SK-N-SH (cell line): ENCODE results near the gene CD14.
"Not testable (repeated sequence)": the region's sequence is repeated elsewhere in the genome, so short reads cannot be mapped to it uniquely, and the experiment has no call there.

Experiments
- EP300 ChIP-seq, 2 experiments: IDR thresholded peaks; 2 replicates each; pipeline versions ENCODE4 v1.4.0 to v1.6.1; 2012; ENCODE audit warnings: borderline replicate concordance in 1 of 2, low read depth in 1 of 2, low read length in 1 of 2
- SIN3A ChIP-seq: IDR thresholded peaks from 2 replicates; pipeline ENCODE4 v1.6.1; 2012; ENCODE audit warnings: low read depth, mild to moderate bottlenecking, low read length, moderate library complexity, borderline replicate concordance
- SMC3 ChIP-seq: IDR thresholded peaks from 2 replicates; pipeline ENCODE4 v1.6.1; 2012; ENCODE audit warnings: low read depth, low read length, improper control_type of control experiment
- TF ChIP-seq, protein P1 (sequence below): fragments of 200-600 bp; sonication (generic); IDR thresholded peaks from 2 replicates; pipeline ENCODE4 v1.6.1; 2017; ENCODE audit warnings: antibody characterized with exemption, mild to moderate bottlenecking, moderate library complexity
- TF ChIP-seq, protein P2 (sequence below): IDR thresholded peaks from 2 replicates; pipeline ENCODE4 v1.6.1; 2012; ENCODE audit warnings: mild to moderate bottlenecking, low read depth, low read length, moderate library complexity

DNA sequence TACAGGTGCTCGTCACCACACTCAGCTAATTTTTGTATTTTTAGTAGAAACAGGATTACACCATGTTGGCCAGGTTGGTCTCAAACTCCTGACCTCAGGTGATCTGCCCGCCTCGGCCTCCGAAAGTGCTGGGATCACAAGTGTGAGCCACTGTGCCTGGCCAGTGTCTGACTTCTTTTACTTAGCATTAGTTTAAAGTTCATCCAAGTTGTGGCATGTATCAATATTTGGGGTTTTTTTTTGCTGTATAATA lies 29.6 kb downstream of the CD14 start:
- TF ChIP-seq SMC3; EP300 (IDR thresholded peaks at IDR 0.05; ENCODE audit: borderline replicate concordance in 1 of 2, low read depth in 1 of 2, low read length in 1 of 2); SIN3A: not testable (repeated sequence)
- TF ChIP-seq, protein P1, sequence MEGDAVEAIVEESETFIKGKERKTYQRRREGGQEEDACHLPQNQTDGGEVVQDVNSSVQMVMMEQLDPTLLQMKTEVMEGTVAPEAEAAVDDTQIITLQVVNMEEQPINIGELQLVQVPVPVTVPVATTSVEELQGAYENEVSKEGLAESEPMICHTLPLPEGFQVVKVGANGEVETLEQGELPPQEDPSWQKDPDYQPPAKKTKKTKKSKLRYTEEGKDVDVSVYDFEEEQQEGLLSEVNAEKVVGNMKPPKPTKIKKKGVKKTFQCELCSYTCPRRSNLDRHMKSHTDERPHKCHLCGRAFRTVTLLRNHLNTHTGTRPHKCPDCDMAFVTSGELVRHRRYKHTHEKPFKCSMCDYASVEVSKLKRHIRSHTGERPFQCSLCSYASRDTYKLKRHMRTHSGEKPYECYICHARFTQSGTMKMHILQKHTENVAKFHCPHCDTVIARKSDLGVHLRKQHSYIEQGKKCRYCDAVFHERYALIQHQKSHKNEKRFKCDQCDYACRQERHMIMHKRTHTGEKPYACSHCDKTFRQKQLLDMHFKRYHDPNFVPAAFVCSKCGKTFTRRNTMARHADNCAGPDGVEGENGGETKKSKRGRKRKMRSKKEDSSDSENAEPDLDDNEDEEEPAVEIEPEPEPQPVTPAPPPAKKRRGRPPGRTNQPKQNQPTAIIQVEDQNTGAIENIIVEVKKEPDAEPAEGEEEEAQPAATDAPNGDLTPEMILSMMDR, result not testable (repeated sequence)
- TF ChIP-seq, protein P2, sequence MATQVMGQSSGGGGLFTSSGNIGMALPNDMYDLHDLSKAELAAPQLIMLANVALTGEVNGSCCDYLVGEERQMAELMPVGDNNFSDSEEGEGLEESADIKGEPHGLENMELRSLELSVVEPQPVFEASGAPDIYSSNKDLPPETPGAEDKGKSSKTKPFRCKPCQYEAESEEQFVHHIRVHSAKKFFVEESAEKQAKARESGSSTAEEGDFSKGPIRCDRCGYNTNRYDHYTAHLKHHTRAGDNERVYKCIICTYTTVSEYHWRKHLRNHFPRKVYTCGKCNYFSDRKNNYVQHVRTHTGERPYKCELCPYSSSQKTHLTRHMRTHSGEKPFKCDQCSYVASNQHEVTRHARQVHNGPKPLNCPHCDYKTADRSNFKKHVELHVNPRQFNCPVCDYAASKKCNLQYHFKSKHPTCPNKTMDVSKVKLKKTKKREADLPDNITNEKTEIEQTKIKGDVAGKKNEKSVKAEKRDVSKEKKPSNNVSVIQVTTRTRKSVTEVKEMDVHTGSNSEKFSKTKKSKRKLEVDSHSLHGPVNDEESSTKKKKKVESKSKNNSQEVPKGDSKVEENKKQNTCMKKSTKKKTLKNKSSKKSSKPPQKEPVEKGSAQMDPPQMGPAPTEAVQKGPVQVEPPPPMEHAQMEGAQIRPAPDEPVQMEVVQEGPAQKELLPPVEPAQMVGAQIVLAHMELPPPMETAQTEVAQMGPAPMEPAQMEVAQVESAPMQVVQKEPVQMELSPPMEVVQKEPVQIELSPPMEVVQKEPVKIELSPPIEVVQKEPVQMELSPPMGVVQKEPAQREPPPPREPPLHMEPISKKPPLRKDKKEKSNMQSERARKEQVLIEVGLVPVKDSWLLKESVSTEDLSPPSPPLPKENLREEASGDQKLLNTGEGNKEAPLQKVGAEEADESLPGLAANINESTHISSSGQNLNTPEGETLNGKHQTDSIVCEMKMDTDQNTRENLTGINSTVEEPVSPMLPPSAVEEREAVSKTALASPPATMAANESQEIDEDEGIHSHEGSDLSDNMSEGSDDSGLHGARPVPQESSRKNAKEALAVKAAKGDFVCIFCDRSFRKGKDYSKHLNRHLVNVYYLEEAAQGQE, result not testable (repeated sequence)
